Right lobe of liver (tissue), 4 donors: Measurements from ENCODE around the gene MACROD2.

Source experiments
- POLR2A ChIP-seq: fragments of 450-650 bp; IDR thresholded peaks from one replicate; pipeline ENCODE4 v1.6.1; 2017; ENCODE audit warnings: antibody characterized with exemption, mild to moderate bottlenecking
- TF ChIP-seq, protein P1 (sequence below), 4 donors: fragments of 200-600 bp in 3 of 4; fragments of 450-650 bp in 1 of 4; IDR thresholded peaks; one replicate each; pipeline versions ENCODE4 v1.5.1 to v1.8.0; 2016 to 2022; ENCODE audit warnings: antibody characterized with exemption in 4 of 4, mild to moderate bottlenecking in 2 of 4
- donor health status: DM: no; HTN: no; CAD: no.
- donor health status: DM: no; HTN: no; CAD: no.
- donor health status: DM: no; HTN: yes; CAD: no.

DNA sequence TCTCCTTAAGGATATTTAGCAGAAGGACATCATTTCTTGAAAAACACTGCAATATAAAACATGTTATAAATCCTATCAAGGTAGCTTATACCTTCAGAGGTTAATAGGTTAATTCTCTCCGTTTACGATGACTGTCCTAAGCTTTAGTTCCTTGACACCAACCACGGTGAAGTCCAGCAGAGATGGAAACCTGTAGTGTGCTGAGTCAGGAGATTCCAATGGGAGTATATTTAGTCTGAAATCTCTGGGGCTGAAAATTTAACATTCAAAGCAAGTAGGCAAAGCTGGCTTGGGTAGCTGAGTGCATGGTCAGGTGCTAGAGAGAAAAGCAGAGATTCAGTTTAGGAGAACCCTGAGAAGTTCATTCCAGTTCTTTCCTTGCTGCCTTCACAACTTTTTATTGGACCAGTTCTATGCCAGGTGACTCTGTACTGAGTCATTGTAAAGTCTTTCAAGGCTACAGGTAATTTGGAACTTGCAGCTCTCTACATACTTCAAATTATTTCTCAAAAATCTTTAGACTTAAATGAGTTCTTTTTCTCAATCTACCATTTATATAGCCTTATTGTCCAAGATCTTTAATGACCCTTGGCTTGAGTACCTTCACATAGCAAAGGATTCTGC is 1351.5 kb downstream of the MACROD2 start:
- TF ChIP-seq, protein P1, sequence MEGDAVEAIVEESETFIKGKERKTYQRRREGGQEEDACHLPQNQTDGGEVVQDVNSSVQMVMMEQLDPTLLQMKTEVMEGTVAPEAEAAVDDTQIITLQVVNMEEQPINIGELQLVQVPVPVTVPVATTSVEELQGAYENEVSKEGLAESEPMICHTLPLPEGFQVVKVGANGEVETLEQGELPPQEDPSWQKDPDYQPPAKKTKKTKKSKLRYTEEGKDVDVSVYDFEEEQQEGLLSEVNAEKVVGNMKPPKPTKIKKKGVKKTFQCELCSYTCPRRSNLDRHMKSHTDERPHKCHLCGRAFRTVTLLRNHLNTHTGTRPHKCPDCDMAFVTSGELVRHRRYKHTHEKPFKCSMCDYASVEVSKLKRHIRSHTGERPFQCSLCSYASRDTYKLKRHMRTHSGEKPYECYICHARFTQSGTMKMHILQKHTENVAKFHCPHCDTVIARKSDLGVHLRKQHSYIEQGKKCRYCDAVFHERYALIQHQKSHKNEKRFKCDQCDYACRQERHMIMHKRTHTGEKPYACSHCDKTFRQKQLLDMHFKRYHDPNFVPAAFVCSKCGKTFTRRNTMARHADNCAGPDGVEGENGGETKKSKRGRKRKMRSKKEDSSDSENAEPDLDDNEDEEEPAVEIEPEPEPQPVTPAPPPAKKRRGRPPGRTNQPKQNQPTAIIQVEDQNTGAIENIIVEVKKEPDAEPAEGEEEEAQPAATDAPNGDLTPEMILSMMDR (IDR thresholded peaks at IDR 0.05) = no peak
- no peak for TF ChIP-seq POLR2A
